Measurements from ENCODE around the gene C1QL4. TPM values are rescaled to one million over a fixed set of nuclear protein-coding genes. Genes with fewer than 3 reads are reported as not detected.
A peak's percentile ranks its signal among the peaks of the same experiment; 100 is the strongest.

Gene C1QL4
- total and polyA plus RNA-seq, 2 of the 8 experiments (the other 6 are each of a cell fraction or from before 2014, with no cell fraction given), result 0.28 to 0.63 TPM

- 0 out of 2 replicates have a peak, but pooled peaks have one; percentile 14 for TF ChIP-seq RBBP5 (IDR thresholded peaks at IDR 0.05; ENCODE audit: borderline replicate concordance, low read depth, low read length)
- no peak for TF ChIP-seq MAX (IDR thresholded peaks at IDR 0.05)
- TF ChIP-seq CBX5 (IDR thresholded peaks at IDR 0.05; ENCODE audit: low read depth, low read length), result no peak
- TF ChIP-seq SUZ12 (IDR thresholded peaks at IDR 0.05; ENCODE audit: low read length), result no peak
These were observed 14.1 kb downstream of the C1QL4 start, which contains the start of gene TROAP (continued) for GRCh38 chr12:49322708-49323523.

All from H1 (cell line).